ENCODE measurements around the gene LST1.

LST1 gene

DNA sequence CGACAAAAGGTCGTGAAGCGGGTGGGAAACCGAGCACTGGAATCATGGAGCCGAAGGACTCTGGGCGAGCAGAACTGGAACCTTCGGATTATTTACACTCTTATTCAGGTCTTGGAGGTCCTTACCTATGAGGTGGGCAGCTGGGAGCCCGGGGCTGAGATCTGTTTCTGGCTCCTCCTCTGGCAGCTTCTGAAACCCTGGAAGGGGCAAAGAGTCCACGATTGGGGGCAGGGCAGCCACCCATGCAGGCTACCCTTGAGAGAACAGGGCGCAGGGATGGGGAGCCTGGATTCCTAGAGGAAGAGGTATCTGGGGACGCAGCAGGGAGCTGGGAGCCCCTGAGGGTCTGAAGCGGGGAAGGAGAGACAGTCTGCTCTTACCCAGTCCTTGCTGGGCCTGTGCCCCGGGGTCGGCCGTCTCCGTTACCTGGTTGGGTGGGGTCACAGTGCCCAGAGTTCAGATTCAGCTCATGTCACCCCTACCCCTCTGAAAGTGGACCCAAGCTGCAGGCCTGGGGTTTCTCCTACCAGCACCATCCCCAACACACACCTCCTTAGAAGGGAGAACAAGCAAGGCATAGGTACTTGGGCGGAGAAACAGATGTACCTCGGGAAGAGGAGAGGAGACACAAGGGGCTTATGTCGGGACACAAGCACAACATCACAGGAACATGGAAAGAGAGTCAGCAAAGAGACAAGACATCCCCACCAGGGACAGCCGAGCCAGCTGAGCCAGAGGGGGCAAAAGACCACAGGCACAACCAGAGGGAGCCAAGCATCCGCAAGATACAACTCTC is 4.4 kb upstream of the LST1 start:
- peak overlapping the region; percentile 69 for H3K4me3 ChIP-seq (replicated peaks; ENCODE audit: low read depth, low read length)

DNA sequence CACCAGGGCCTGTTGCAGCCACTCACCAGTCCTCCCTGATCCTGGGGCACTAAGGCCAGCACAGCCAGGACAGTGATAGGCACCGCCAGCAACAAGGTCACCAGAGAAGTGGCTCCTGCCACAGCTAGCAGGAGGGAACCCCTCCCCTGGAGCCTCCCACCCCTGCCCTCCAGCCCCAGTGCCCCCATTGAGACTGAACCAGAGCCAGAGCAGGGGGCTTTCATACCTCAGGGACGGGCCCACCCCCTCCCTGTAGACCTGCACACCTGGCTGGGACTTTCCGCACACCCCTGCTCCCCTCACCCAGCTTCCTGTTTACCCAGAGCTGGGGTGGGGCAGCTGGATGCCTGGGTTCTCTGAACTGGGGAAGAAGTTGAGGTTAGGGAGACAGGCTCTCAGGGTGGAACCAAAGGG is 3.8 kb upstream of the LST1 start, which contains the start of gene LTB:
LTB (minus strand) TSS at position 195 of the 414 bp plus-strand sequence; CDS start at position 188, 7 bp downstream.
- H3K36me3 ChIP-seq (ENCODE audit: control insufficient read depth, insufficient read depth, low read length), result peaks cover 8% of the 10 kb centered on the region
- no peaks in the 10 kb centered on the region for H3K27me3 ChIP-seq (replicated peaks; ENCODE audit: control insufficient read depth, insufficient read depth, low read length)
- TF ChIP-seq, protein P1, sequence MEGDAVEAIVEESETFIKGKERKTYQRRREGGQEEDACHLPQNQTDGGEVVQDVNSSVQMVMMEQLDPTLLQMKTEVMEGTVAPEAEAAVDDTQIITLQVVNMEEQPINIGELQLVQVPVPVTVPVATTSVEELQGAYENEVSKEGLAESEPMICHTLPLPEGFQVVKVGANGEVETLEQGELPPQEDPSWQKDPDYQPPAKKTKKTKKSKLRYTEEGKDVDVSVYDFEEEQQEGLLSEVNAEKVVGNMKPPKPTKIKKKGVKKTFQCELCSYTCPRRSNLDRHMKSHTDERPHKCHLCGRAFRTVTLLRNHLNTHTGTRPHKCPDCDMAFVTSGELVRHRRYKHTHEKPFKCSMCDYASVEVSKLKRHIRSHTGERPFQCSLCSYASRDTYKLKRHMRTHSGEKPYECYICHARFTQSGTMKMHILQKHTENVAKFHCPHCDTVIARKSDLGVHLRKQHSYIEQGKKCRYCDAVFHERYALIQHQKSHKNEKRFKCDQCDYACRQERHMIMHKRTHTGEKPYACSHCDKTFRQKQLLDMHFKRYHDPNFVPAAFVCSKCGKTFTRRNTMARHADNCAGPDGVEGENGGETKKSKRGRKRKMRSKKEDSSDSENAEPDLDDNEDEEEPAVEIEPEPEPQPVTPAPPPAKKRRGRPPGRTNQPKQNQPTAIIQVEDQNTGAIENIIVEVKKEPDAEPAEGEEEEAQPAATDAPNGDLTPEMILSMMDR (IDR thresholded peaks at IDR 0.05; ENCODE audit: insufficient read depth, low read length, poor library complexity, severe bottlenecking), result no peak
- H3K4me3 ChIP-seq (replicated peaks; ENCODE audit: low read depth, low read length), result peak within 1 kb of the TSS; percentile 69
- no peak for DNase-seq (ENCODE audit: extremely low read depth, insufficient read length)

More for the DNA sequence above, 4.4 kb upstream of the LST1 start:
- Histone ChIP-seq H3K27me3 (replicated peaks; ENCODE audit: control insufficient read depth, insufficient read depth, low read length) (no peaks in the 10 kb centered on the region), H3K36me3 (ENCODE audit: control insufficient read depth, insufficient read depth, low read length) (peaks cover 11% of the 10 kb centered on the region)
- DNase-seq (ENCODE audit: extremely low read depth, insufficient read length), result no peak
- TF ChIP-seq, protein P1 (IDR thresholded peaks at IDR 0.05; ENCODE audit: insufficient read depth, low read length, poor library complexity, severe bottlenecking), result no peak

DNA sequence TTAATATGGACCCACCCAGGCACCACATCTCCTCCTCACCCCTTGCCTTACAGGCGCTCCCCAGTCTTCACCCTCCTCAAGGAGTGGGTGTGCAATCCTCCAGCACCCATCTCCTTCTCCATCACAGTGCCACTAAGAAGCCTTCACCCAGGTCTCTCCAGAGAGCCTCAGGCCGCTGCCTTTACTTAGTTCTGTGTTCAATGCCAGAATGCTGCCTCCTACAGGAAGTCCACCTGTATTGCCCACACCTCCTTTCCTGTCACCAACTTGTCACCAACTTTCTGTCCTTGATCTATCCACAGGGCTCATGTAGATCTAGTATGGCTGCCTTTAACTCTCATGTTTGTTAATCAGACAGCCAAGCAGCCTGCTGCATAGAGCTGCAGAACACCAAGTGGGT is 586 bp upstream of the LST1 start:
- no peaks in the 10 kb centered on the region for H3K27me3 ChIP-seq (replicated peaks; ENCODE audit: control insufficient read depth, insufficient read depth, low read length)
- TF ChIP-seq, protein P1 (IDR thresholded peaks at IDR 0.05; ENCODE audit: insufficient read depth, low read length, poor library complexity, severe bottlenecking), result peak; percentile 73
- no peaks in the 10 kb centered on the region for H3K36me3 ChIP-seq (ENCODE audit: control insufficient read depth, insufficient read depth, low read length)
- no peak for DNase-seq (ENCODE audit: extremely low read depth, insufficient read length)
- no peak overlapping the region for H3K4me3 ChIP-seq (replicated peaks; ENCODE audit: low read depth, low read length)

DNA sequence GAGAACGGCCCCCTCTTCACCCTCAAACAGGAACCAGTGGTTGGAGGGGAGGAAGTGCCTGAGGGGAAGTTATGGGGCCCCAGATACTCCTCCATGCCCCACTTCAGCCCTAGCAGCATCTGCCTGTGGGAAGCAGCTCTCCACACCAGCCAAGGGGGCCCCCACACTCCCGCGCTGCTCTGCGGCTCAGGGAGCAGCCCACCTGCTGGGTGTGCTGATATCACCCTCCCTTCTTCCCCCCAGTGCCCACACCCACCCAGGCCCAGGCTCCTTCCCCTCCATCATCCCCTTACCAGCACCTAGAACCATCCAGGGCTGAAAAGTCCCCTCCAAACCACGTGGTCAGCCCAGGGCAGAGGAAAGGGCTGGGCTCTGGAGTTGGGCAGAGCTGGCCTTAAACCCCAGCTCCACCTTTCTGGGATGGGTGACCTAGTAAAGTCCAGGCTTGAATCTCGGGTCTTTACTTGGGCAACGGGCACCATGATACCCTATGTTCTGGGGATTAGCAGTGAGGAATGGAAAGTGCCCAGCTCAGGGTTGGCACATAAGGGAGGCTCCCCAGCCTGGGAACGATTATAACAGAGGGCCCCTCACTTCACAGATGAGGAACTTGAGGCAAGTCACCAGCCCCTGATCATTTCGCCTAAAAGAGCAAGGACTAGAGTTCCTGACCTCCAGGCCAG is 663 bp downstream of the LST1 start:
- Histone ChIP-seq H3K27me3 (replicated peaks; ENCODE audit: control insufficient read depth, insufficient read depth, low read length) (no peaks in the 10 kb centered on the region), H3K36me3 (ENCODE audit: control insufficient read depth, insufficient read depth, low read length) (no peaks in the 10 kb centered on the region), H3K4me3 (replicated peaks; ENCODE audit: low read depth, low read length) (no peak overlapping the region)
- TF ChIP-seq, protein P1 (IDR thresholded peaks at IDR 0.05; ENCODE audit: insufficient read depth, low read length, poor library complexity, severe bottlenecking), result no peak
- no peak for DNase-seq (ENCODE audit: extremely low read depth, insufficient read length)

DNA sequence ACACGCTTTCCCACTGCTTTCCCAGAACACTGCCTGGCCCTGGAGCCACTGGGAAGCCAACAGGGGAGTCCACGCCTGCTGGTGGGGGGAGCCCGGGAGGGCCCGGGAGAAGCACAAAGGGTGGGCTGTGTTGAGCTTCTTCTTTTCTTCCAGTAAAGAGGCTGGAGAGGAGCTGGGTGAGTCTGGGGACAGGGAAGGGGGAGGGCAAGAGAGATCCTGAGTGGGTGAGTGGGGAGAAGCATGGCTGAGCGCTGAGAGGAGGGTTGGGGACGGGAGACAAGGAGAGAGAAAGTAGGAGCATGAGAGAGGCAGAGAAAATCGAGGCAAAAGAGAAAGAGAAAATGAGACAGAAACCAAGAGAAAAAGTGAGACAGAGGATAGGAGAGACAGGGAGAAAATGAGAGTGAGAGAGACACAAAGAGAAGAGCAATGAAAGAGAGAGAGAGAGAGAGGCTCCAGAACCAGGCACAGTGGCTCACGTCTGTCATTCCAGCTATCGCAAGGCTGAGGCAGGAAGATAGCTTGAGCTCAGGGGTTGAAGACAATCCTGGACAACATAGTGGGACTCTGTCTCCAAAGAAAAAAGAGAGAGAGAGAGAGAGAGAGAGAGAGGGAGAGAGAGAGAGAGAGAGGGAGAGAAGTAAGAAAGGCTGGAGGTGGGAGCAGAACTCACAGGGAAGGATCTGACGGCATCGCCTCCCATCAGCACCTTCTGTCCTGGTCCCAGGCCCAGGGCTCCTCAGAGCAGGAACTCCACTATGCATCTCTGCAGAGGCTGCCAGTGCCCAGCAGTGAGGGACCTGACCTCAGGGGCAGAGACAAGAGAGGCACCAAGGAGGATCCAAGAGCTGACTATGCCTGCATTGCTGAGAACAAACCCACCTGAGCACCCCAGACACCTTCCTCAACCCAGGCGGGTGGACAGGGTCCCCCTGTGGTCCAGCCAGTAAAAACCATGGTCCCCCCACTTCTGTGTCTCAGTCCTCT is 2.0 kb downstream of the LST1 start:
- peak overlapping the region; percentile 40 for H3K4me3 ChIP-seq (replicated peaks; ENCODE audit: low read depth, low read length)
- no peak for DNase-seq (ENCODE audit: extremely low read depth, insufficient read length)

More for the DNA sequence above, 2.0 kb downstream of the LST1 start:
- TF ChIP-seq, protein P1 (IDR thresholded peaks at IDR 0.05; ENCODE audit: insufficient read depth, low read length, poor library complexity, severe bottlenecking), result no peak
- Histone ChIP-seq H3K27me3 (replicated peaks; ENCODE audit: control insufficient read depth, insufficient read depth, low read length) (no peaks in the 10 kb centered on the region), H3K36me3 (ENCODE audit: control insufficient read depth, insufficient read depth, low read length) (no peaks in the 10 kb centered on the region)

All from GM06990 (cell line).